ENCODE measurements around the gene ZBTB7C. TPM values are rescaled to one million over a fixed set of nuclear protein-coding genes. Genes with fewer than 3 reads are reported as not detected.

ZBTB7C gene
- total and polyA plus RNA-seq, 9 of the 15 experiments (the other 6 are each of a cell fraction or from before 2014, with no cell fraction given), result not detected

DNA sequence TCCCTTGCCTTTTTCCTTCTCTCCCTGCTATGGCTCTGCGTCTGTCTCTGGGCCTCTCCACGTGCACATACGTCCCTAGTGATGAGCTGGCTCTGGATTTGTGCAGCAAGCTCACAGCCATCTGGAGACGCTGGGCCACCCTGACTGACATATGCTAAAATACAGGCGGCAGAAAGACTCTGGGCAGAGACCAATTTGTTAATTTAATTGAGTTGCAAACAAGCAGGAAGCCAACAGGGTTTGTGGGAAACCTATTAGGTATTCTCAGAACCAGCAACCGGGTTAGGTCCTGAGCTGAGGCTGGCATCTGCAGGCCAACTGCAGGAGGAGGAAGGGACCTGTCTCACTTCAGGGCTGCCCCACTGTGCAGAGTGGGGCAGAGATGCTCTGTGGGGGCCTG lies 425.2 kb downstream of the ZBTB7C start:
- Histone ChIP-seq H3K27me3 (ENCODE audit: control insufficient read depth in 2 of 2, insufficient read depth in 2 of 2, low read length in 2 of 2) (no peaks in the 10 kb centered on the region; a peak in 2 of 5 replicates), H2AFZ (ENCODE audit: low read depth, low read length) (no peak overlapping the region), H3K4me2 (ENCODE audit: insufficient read depth, low read length) (no peak overlapping the region), H3K36me3 (ENCODE audit: control insufficient read depth, insufficient read depth, low read length) (no peaks in the 10 kb centered on the region), H3K27ac (ENCODE audit: extremely low read depth, low read depth, low read length) (no peak overlapping the region), H4K20me1 (replicated peaks; ENCODE audit: control insufficient read depth, insufficient read depth, low read length) (no peaks in the 10 kb centered on the region), H3K4me3 (no peak overlapping the region), H3K9me1 (ENCODE audit: control insufficient read depth, insufficient read depth, low read length) (no peaks in the 10 kb centered on the region), H3K9me3 (replicated peaks; ENCODE audit: control insufficient read depth, insufficient read depth, low read depth, low read length) (no peaks in the 10 kb centered on the region), H3K4me1 (replicated peaks in 1 of 2; ENCODE audit: control insufficient read depth in 2 of 2, insufficient read depth in 2 of 2, low read length in 2 of 2) (no peaks in the 10 kb centered on the region), H3K9ac (ENCODE audit: insufficient read depth in 1 of 2, low read depth in 2 of 2, low read length in 2 of 2) (no peak overlapping the region), H3K79me2 (ENCODE audit: control insufficient read depth, insufficient read depth, low read length) (no peaks in the 10 kb centered on the region)
- in situ Hi-C loops (cut with MboI) (no loop called here), intact Hi-C loops (cut with micrococcal nuclease) (no loop called here)
- no peak for FAIRE-seq
- ChIA-PET CTCF (ENCODE audit: low intra/inter-chr PET ratio) (no interaction called here), POLR2A (no interaction called here)
- ATAC-seq, result no peak
- no TSS peak for BruUV-seq (replicated peaks)
- WGBS (ENCODE audit: insufficient coverage, low coverage, missing lambda C conversion rate), result 0% methylated on average over 3 of the region's 6 CpGs
- DNase-seq (ENCODE audit: extremely low read depth in 1 of 4, low spot score in 3 of 4), result no peak
- TF ChIP-seq POU5F1 (IDR thresholded peaks at IDR 0.05; ENCODE audit: borderline replicate concordance, low read depth, low read length, partially characterized antibody), result no peak
- TF ChIP-seq RAD51 (IDR thresholded peaks at IDR 0.05; ENCODE audit: borderline replicate concordance, low read depth), result no peak
- TF ChIP-seq MAFK (IDR thresholded peaks at IDR 0.05; ENCODE audit: low read length), result no peak
- no peak for TF ChIP-seq POLR2AphosphoS5 (IDR thresholded peaks at IDR 0.05; ENCODE audit: control insufficient read depth, insufficient read depth, low read depth, low read length)
- no peak for TF ChIP-seq ARNT (IDR thresholded peaks at IDR 0.05)
- TF ChIP-seq SNRNP70 (optimal IDR thresholded peaks at IDR 0.05; ENCODE audit: low read depth, low read length), result no peak
- TF ChIP-seq, protein P1, sequence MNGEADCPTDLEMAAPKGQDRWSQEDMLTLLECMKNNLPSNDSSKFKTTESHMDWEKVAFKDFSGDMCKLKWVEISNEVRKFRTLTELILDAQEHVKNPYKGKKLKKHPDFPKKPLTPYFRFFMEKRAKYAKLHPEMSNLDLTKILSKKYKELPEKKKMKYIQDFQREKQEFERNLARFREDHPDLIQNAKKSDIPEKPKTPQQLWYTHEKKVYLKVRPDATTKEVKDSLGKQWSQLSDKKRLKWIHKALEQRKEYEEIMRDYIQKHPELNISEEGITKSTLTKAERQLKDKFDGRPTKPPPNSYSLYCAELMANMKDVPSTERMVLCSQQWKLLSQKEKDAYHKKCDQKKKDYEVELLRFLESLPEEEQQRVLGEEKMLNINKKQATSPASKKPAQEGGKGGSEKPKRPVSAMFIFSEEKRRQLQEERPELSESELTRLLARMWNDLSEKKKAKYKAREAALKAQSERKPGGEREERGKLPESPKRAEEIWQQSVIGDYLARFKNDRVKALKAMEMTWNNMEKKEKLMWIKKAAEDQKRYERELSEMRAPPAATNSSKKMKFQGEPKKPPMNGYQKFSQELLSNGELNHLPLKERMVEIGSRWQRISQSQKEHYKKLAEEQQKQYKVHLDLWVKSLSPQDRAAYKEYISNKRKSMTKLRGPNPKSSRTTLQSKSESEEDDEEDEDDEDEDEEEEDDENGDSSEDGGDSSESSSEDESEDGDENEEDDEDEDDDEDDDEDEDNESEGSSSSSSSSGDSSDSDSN (IDR thresholded peaks at IDR 0.05; ENCODE audit: borderline replicate concordance in 1 of 2, low read depth in 2 of 2, low read length in 2 of 2), result no peak
- no peak for TF ChIP-seq ZNF134 (CRISPR knock-in tag; conservative IDR thresholded peaks at IDR 0.05)
- TF ChIP-seq CHD1 (IDR thresholded peaks at IDR 0.05; ENCODE audit: low read length), result no peak
- TF ChIP-seq C11orf30 (IDR thresholded peaks at IDR 0.05; ENCODE audit: low read depth), result no peak
- no peak for TF ChIP-seq REST (IDR thresholded peaks at IDR 0.05; ENCODE audit: borderline replicate concordance)
- no peak for TF ChIP-seq REST (CRISPR knock-in tag; IDR thresholded peaks at IDR 0.05; ENCODE audit: low read depth)
- TF ChIP-seq LCOR (CRISPR knock-in tag; IDR thresholded peaks at IDR 0.05), result no peak
- TF ChIP-seq TAF1 (IDR thresholded peaks at IDR 0.05; ENCODE audit: control insufficient read depth, extremely low read depth, insufficient read depth, low read length, severe bottlenecking), result no peak
- no peak for TF ChIP-seq LARP7 (IDR thresholded peaks at IDR 0.05)

Measured in K562 (cell line).